ENCODE measurements around the gene RMDN2. TPM values are rescaled to one million over a fixed set of nuclear protein-coding genes. Genes with fewer than 3 reads are reported as not detected.

Gene RMDN2
- total RNA-seq, 1 donor from 2014 or later, result 9.0 TPM

GRCh38 chr2:37916512-37917082 lies 8.5 kb upstream of the RMDN2 start:
- no peak for DNase-seq (ENCODE audit: low spot score in 2 of 2, unreplicated experiment in 2 of 2)
- no peak overlapping the region for H3K4me3 Mint-ChIP-seq
- peaks cover 38% of the 10 kb centered on the region for H3K4me1 Mint-ChIP-seq
- H3K27ac Mint-ChIP-seq, result peak overlapping the region; percentile 74
- no peak for TF ChIP-seq CTCF (IDR thresholded peaks at IDR 0.05; ENCODE audit: unreplicated experiment)
- H3K9me3 Mint-ChIP-seq, result no peaks in the 10 kb centered on the region
- H3K36me3 Mint-ChIP-seq, result no peaks in the 10 kb centered on the region
- no peaks in the 10 kb centered on the region for H3K27me3 Mint-ChIP-seq (ENCODE audit: low read depth)

GRCh38 chr2:37917281-37918228 lies 7.5 kb upstream of the RMDN2 start:
- no peak for TF ChIP-seq CTCF (IDR thresholded peaks at IDR 0.05; ENCODE audit: unreplicated experiment)
- DNase-seq (ENCODE audit: low spot score in 2 of 2, unreplicated experiment in 2 of 2), result no peak
- H3K27me3 Mint-ChIP-seq (ENCODE audit: low read depth), result peaks cover under 1% of the 10 kb centered on the region
- no peaks in the 10 kb centered on the region for H3K36me3 Mint-ChIP-seq
- peaks cover 45% of the 10 kb centered on the region for H3K4me1 Mint-ChIP-seq
- H3K4me3 Mint-ChIP-seq, result no peak overlapping the region
- no peak overlapping the region for H3K27ac Mint-ChIP-seq
- no peaks in the 10 kb centered on the region for H3K9me3 Mint-ChIP-seq

GRCh38 chr2:37918742-37919186 lies 6.3 kb upstream of the RMDN2 start:
- Mint-ChIP-seq H3K27ac (no peak overlapping the region), H3K4me3 (no peak overlapping the region), H3K4me1 (peaks cover 45% of the 10 kb centered on the region), H3K27me3 (ENCODE audit: low read depth) (peaks cover 2% of the 10 kb centered on the region), H3K9me3 (no peaks in the 10 kb centered on the region), H3K36me3 (no peaks in the 10 kb centered on the region)
- DNase-seq (ENCODE audit: low spot score in 2 of 2, unreplicated experiment in 2 of 2), result no peak
- no peak for TF ChIP-seq CTCF (IDR thresholded peaks at IDR 0.05; ENCODE audit: unreplicated experiment)

- no peaks in the 10 kb centered on the region for H3K36me3 Mint-ChIP-seq
- TF ChIP-seq CTCF (IDR thresholded peaks at IDR 0.05; ENCODE audit: unreplicated experiment), result no peak
These were observed 5.5 kb upstream of the RMDN2 start for GRCh38 chr2:37919631-37920032.

GRCh38 chr2:37920570-37920969 lies 4.5 kb upstream of the RMDN2 start:
- no peak for TF ChIP-seq CTCF (IDR thresholded peaks at IDR 0.05; ENCODE audit: unreplicated experiment)
- no peak for DNase-seq (ENCODE audit: low spot score in 2 of 2, unreplicated experiment in 2 of 2)
- no peak overlapping the region for H3K4me3 Mint-ChIP-seq
- no peaks in the 10 kb centered on the region for H3K9me3 Mint-ChIP-seq
- peak overlapping the region; percentile 69 for H3K27ac Mint-ChIP-seq
- H3K36me3 Mint-ChIP-seq, result no peaks in the 10 kb centered on the region
- H3K4me1 Mint-ChIP-seq, result peaks cover 48% of the 10 kb centered on the region
- peaks cover 2% of the 10 kb centered on the region for H3K27me3 Mint-ChIP-seq (ENCODE audit: low read depth)

More at GRCh38 chr2:37919631-37920032, 5.5 kb upstream of the RMDN2 start:
- Mint-ChIP-seq H3K4me3 (no peak overlapping the region), H3K27me3 (ENCODE audit: low read depth) (peaks cover 2% of the 10 kb centered on the region), H3K27ac (peak overlapping the region; percentile 40), H3K9me3 (no peaks in the 10 kb centered on the region), H3K4me1 (peaks cover 46% of the 10 kb centered on the region)
- no peak for DNase-seq (ENCODE audit: low spot score in 2 of 2, unreplicated experiment in 2 of 2)

All from mesothelial cell of epicardium (in vitro differentiated cells).